HepG2 (cell line): ENCODE data around the gene TBCD. TPM values are rescaled to one million over a fixed set of nuclear protein-coding genes. Genes with fewer than 3 reads are reported as not detected.

Experiments used
- HCFC1 ChIP-seq: fragments of 150-350 bp; IDR thresholded peaks from 2 replicates; pipeline ENCODE4 v1.6.1; 2014; ENCODE audit warnings: low read depth, low read length
- IKZF4 ChIP-seq: sonication (generic); formaldehyde crosslinking; IDR thresholded peaks from 2 replicates; pipeline ENCODE4 v1.5.1; 2020; ENCODE audit warnings: borderline replicate concordance, mild to moderate bottlenecking, low read depth, missing genetic modification reagents; ENCODE audit errors: not compliant biosample characterization
- NR2C2 ChIP-seq: sonication (generic); formaldehyde crosslinking; IDR thresholded peaks from 2 replicates; pipeline ENCODE4 v1.4.0; 2020; ENCODE audit warnings: missing genetic modification reagents, mild to moderate bottlenecking, moderate library complexity, borderline replicate concordance
- RARG ChIP-seq: sonication (generic); formaldehyde crosslinking; IDR thresholded peaks from 2 replicates; pipeline ENCODE4 v1.4.0; 2020; ENCODE audit warnings: low read depth, mild to moderate bottlenecking, missing genetic modification reagents
- SRSF9 ChIP-seq: fragments of 200-400 bp; formaldehyde crosslinking; IDR thresholded peaks from 2 replicates; pipeline ENCODE4 v1.6.1; 2018; ENCODE audit warnings: borderline replicate concordance, mild to moderate bottlenecking, low read depth, low read length; ENCODE audit not compliant: insufficient read depth, poor library complexity, severe bottlenecking
- ZNF687 ChIP-seq: sonication (generic); formaldehyde crosslinking; IDR thresholded peaks from 2 replicates; pipeline ENCODE4 v1.5.1; 2020; ENCODE audit warnings: mild to moderate bottlenecking, missing genetic modification reagents, moderate library complexity
- ZSCAN29 ChIP-seq: sonication (generic); formaldehyde crosslinking; conservative IDR thresholded peaks from 2 replicates; pipeline ENCODE4 v1.4.0; 2020; ENCODE audit warnings: mild to moderate bottlenecking, missing genetic modification reagents
- polyA plus RNA-seq, 8 experiments: library from polyadenylated mRNA; depleted of rRNA in 3 of 8; stranded (reverse) in 7 of 8; unstranded in 1 of 8; fragments of >200 nt; fragmentation: Illumina TruSeq in 4 of 8; extraction: Trizol in 4 of 8; gene quantifications; 2 replicates each; pipeline versions ENCODE4 v1.2.1 to v1.2.3, GENCODE V29; 2011 to 2016; ENCODE audit warnings: low read depth in 4 of 8, missing spikeins in 1 of 8, mixed read lengths in 1 of 8; ENCODE audit not compliant: insufficient read depth in 1 of 8
- total RNA-seq, 5 experiments: library from RNA; depleted of rRNA; stranded (reverse); fragments of >200 nt; fragmentation: Illumina TruSeq; extraction: Trizol; gene quantifications; 2 replicates each; pipeline ENCODE4 v1.2.3, GENCODE V29; 2016; ENCODE audit warnings: low read depth in 1 of 5

The TBCD gene
- total and polyA plus RNA-seq, 2 of the 13 experiments (the other 11 are each of a cell fraction or from before 2014, with no cell fraction given): 33.9 to 54.8 TPM

GRCh38 chr17:82837586-82838320, 85.9 kb downstream of the TBCD start (continued):
- TF ChIP-seq ZNF687 (CRISPR knock-in tag): peak; percentile 17; the same call in 1 of the 2 replicates
- TF ChIP-seq SRSF9: no peak
- no peak for TF ChIP-seq IKZF4 (CRISPR knock-in tag)
- 0 out of 2 replicates have a peak, but pooled peaks have one; percentile 22 for TF ChIP-seq ZSCAN29 (CRISPR knock-in tag)
- 0 out of 2 replicates have a peak, but pooled peaks have one; percentile 7 for TF ChIP-seq RARG (CRISPR knock-in tag)
- TF ChIP-seq HCFC1: no peak
- 0 out of 2 replicates have a peak, but pooled peaks have one; percentile 26 for TF ChIP-seq NR2C2
